ENCODE data around the gene SLC22A9. TPM values are rescaled to one million over a fixed set of nuclear protein-coding genes. Genes with fewer than 3 reads are reported as not detected.

SLC22A9 gene
- not detected in 2 replicates for total RNA-seq

DNA sequence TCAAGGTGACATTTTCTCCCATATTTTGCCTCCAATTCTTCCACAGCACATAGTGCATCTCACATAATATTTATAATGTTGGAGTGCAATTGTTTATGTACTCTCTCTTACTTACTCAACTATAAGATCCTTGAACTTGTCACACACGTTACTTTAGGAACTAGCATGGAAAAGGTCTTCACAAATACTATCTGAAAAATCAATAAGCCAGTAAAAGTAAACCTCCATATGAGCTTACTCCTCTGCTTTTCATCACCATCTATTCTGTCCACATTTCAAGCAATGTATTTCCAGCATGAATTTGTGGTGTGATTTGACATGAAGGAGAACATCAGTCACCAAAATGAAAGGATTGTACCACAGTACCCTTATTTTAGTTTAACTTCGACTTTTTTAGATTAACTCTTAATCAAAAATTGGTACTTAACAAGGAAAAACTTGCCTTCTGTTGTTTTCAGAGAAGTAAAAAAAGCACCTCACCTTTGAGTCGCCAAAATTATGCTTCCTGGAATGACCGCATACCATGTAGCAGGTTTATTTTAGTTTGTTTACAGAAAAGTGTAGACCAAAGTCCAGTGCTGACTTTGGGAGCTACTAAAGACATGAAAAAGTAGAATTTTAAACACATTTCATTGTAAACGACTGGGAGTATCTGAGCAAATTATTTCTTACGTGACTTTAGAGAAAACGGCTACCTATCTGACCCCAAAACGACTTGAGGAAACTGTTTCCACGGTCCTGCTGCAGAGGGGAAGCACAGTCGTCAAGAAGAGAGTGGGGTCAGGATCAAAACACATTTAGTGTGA lies at the start of gene SLC22A9:
SLC22A9 (plus strand) TSS at position 621 of the 806 bp plus-strand sequence. CDS start 272 bp downstream, outside the sequence.

Other genes with a start within 250 kb of the SLC22A9 start
- gene SLC22A24, start 225.6 kb upstream of the SLC22A9 start, total RNA-seq, result not detected in 2 replicates
- not detected in 2 replicates for gene SLC22A25, start 126.2 kb upstream of the SLC22A9 start, total RNA-seq
- 0.13 TPM in 1 of 2 replicates, not detected in the other for gene PLAAT5, start 121.4 kb downstream of the SLC22A9 start, total RNA-seq
- gene LGALS12, start 136.3 kb downstream of the SLC22A9 start, total RNA-seq, result not detected in 2 replicates
- gene PLAAT4, start 167.0 kb downstream of the SLC22A9 start, total RNA-seq, result 13.7 and 31.0 TPM in 2 replicates
- gene PLAAT2, start 193.6 kb downstream of the SLC22A9 start, total RNA-seq, result not detected in 2 replicates
- 0.48 and 5.2 TPM in 2 replicates for gene PLAAT3, start 244.6 kb downstream of the SLC22A9 start, total RNA-seq

Data from epithelial cell of alveolus of lung (primary cell).